SW480 (cell line): ENCODE data around the gene CACNA1A.
A peak's percentile ranks its signal among the peaks of the same experiment; 100 is the strongest.

Experiments used
- DNase-seq: peaks from one replicate; pipeline ENCODE4 v3.0.0-alpha.2; 2016; ENCODE audit warnings: low spot score

Gene CACNA1A

DNA sequence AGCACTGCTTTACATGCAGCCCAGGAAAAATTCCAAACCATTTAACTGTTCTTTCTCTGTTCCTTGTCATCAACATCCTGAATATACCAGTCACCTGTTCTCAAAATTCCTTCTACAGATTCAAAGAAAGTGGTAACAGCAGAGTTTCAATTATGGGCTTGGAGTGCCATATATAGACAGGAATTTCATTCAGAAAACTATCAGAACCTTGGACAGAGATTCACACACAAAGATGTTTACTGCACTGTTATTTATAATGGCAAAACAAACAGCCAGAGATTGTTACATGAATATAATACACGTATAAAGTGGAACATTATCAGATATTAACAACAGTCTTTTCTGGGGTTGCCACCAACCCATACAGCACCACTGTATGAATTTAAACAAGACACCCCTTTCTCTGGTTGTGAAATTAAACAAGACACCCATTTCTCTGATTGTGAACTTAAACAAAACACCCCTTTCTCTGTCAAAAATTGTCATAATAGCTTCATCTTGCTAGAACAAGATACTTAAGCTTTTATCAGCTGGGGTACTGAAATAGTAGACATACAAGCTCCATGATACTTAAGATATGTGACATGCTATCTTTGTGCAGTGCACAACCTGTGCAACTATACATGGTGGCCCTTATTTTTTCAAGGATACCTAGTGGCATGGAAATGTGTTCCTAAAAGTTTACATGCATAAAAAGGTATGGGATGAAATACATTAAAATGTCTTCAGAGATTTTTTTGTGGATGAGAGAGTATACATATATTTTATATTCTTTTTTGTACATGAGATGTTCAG is 12.6 kb downstream of the CACNA1A start:
- DNase-seq = no peak

GRCh38 chr19:13492128-13492527 is 14.2 kb downstream of the CACNA1A start:
- no peak for DNase-seq

GRCh38 chr19:13487985-13488384 is 18.3 kb downstream of the CACNA1A start:
- no peak for DNase-seq

GRCh38 chr19:13484166-13484565 is 22.1 kb downstream of the CACNA1A start:
- no peak for DNase-seq

DNA sequence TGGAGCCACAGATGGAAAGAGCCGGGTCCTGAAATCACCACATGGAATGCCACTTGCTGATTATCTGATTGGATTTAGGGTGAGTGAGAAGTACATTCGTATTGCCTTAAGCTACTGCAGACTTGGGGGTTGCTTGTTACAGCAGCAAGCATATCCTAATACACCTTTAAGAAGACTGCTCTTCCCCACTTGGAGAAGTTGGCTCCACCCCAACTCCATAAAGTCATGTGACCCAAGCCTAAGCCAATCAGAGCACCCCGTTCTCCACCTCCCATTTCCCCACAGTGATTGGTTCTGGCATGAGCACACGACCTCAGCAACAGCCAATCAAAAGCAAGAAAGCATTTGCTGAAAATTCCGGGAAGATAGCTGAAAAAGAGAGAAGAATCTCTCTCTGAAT is 23.1 kb downstream of the CACNA1A start:
- DNase-seq = no peak

- DNase-seq = no peak
Measured at GRCh38 chr19:13478576-13478975, 27.7 kb downstream of the CACNA1A start.

DNA sequence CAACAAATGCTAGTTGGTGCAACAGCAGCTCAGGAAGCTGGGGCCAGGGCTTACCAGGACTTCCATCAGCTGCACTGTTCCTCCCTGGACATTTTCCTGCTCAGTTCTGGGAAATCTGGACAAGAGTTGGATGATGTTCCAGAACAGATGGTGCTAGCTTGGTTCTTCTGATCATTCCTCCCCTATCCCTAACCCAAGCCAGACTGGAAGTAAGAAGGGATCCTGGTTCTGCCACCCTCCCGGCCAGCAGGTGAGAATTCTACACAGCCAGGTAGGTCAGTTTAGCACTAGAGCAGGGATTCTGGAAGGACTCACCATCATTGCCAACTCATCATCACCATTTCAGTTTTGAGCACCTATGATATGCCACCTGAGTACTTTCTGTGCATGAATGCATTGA is 30.2 kb downstream of the CACNA1A start:
- no peak for DNase-seq

DNA sequence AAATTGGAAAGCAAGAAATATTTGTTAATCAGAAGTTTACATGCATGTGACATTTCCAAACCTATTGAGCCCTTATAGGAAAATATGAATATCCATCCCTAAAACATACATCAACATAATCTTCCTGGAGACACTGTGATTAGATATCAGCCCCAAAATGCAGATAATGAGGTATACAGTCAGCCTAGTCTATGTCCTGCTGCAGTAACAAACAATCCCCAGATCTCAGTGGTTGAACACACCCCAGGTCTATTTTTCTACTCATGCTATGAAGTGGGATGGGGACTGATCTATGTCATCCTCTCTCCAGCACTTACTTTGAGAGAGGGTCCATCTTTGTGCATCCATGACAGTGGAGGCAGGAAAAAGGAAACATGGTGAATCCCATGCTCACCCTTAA is 31.2 kb downstream of the CACNA1A start:
- DNase-seq = no peak

DNA sequence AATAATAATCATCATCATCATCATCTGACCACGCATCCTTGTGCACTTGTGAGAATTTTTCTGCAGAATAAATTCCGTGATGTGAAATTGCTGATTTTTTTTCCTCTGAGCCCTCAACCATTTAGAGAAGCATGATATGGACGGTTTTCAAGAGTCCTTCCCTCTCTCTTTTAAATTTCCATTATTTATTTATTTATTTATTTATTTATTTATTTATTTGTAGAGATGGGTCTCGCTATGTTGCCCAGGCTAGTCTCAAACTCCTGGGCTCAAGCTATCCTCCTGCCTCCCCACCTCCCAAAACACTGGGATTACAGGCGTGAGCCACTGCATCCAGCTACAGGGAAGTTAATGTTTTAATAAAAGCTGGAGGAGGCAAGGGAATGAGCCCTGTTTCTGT is 39.6 kb downstream of the CACNA1A start:
- DNase-seq = no peak

- no peak for DNase-seq
Measured at GRCh38 chr19:13463296-13463695, 43.0 kb downstream of the CACNA1A start.

GRCh38 chr19:13461536-13461935 is 44.7 kb downstream of the CACNA1A start:
- DNase-seq = no peak

DNA sequence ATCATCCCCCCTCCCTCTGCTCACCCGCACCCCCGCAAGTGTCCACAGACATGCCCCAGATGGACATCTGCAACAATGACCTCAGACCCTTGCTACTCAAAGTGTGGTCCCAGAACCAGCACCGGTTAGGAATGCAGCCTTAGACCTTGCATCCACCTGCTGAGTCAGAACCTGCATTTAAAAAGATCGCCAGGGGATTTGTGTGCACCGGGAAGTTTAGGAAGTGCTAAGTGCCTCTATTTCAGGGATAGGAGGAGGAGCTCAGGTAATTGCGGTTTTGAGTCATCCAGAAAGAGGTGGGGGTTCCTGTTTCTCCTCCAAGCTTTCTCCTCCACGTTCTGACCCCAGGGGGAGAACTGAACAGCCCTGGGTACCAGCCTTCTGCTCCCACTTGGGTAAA is 46.2 kb downstream of the CACNA1A start:
- DNase-seq = no peak

- no peak for DNase-seq
Measured at GRCh38 chr19:13459351-13459750, 46.9 kb downstream of the CACNA1A start.

DNA sequence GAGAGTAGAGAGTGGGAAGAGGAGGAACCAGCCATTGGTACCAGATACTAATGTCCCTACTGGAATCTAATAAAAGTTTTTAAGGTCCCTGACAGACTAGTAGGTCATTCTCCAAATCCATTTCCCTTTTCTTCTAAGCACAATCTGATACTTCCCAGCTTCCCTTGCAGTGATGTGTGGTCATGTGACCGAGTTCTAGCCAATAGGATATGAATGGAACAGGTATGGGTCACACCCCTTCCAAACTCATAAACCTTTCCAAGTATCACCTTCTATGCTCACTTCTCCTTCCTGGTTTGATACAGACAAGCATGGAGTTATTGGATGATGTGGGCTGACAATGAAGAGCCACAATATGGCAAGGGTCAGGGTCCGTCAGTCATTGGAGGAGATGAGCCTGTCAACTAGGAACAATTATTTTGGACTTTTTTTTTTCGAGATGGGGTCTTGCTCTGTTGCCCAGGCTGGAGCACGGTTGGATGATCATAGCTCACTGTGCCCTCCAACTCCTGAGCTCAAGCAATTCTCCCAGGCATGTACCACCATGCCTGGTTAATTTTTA is 54.8 kb downstream of the CACNA1A start:
- no peak for DNase-seq

DNA sequence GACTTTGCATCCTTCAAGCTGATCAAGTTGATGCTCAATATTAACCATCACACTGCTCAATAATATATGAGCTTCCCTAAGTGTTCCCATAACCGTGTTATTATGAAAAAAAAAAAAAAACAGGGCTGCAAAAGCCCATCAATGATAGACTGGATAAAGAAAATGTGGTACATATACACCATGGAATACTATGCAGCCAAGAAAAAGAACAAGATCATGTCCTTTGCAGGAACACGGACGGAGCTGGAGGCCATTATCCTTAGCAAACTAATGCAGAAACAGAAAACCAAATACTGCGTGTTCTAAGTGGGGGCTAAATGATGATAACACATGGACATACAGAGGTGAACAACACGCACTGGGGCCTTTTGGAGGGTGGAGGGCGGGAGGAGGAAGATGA is 58.3 kb downstream of the CACNA1A start:
- DNase-seq = no peak

GRCh38 chr19:13441810-13442512 is 64.3 kb downstream of the CACNA1A start:
- DNase-seq = peak; percentile 27

GRCh38 chr19:13437919-13438618 is 68.2 kb downstream of the CACNA1A start:
- DNase-seq = no peak

GRCh38 chr19:13436352-13436751 is 69.9 kb downstream of the CACNA1A start:
- no peak for DNase-seq

DNA sequence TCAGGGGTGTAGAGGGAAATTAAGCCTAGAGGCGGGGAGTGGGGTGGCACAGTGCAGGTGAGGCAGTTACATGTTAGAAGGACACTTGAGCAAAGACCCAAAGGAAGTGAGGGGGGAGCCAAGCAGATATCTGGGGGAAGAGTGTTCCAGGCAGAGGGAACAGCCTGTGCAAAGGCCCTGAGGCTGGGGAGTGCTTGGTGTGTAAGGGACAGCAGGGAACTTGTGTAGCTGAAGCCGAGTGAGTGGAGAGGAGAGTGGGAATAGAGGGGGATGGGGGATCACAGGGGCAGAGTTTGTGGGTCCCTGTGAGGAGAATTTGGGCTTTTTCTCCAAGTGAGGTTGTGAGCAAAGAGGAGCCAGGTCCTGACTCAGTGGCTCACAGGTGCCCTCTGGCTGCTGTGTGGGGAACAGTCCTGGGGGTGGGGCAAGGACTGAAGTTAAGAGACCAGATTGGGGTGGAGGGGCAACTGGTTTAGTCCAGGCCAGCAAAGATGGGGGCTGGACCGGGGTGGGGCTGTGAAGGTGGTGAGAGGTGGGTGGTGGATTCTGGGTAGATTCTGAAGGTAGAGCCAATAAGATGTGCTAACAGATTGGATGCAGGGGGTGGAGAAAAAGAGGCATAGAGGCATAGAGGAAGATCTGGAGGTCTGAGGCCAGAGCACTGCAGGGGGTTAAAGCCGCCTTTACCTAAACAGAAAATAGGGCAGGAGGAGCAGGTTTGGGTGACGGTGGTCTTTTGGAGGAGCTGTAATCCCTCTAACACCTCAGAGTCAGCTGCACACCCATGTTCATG is 75.3 kb downstream of the CACNA1A start:
- no peak for DNase-seq

- DNase-seq = no peak
Measured at GRCh38 chr19:13429563-13429962, 76.7 kb downstream of the CACNA1A start.

DNA sequence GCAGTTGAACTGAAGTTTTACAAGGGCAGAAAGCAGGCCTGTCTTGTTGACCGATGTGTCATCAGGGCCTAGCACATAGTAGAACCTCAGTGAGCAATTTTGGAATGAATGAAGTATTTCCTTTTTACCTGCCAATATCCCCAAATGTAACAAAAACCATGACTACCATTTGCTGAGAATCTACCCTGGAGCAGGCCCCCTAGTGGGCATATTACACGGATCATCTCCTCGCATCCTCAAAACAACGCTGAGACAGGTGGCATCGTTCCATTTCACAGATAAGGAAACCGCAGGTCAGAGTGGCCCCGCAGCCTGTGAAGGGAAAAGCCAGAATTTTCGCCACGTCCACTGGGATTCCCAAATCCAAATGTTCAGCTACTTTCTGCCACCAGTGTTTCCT is 77.9 kb downstream of the CACNA1A start:
- DNase-seq = no peak
